Parathyroid adenoma (tissue), 2 donors: ENCODE data around the gene AP5Z1.

Experiments used
- H2AFZ ChIP-seq: fragments of 300-600 bp; sonication (generic); one replicate; pipeline ENCODE4 v1.7.0; 2017; ENCODE audit warnings: antibody characterized with exemption, mild to moderate bottlenecking
- H3K27ac ChIP-seq: fragments of 300-600 bp; sonication (generic); one replicate; pipeline ENCODE4 v1.7.0; 2017
- H3K27me3 ChIP-seq: fragments of 300-600 bp; sonication (generic); one replicate; pipeline ENCODE4 v1.7.0; 2017; ENCODE audit warnings: low read length; ENCODE audit not compliant: control insufficient read depth, insufficient read depth
- H3K36me3 ChIP-seq: fragments of 300-600 bp; sonication (generic); one replicate; pipeline ENCODE4 v1.7.0; 2017; ENCODE audit warnings: low read length; ENCODE audit not compliant: control insufficient read depth, insufficient read depth
- H3K4me1 ChIP-seq: fragments of 300-600 bp; sonication (generic); one replicate; pipeline ENCODE4 v1.7.0; 2017; ENCODE audit warnings: control low read depth
- H3K4me2 ChIP-seq: fragments of 300-600 bp; sonication (generic); one replicate; pipeline ENCODE4 v1.7.0; 2017; ENCODE audit warnings: low read length
- H3K4me3 ChIP-seq: fragments of 300-600 bp; sonication (generic); one replicate; pipeline ENCODE4 v1.7.0; 2017; ENCODE audit warnings: low read depth, low read length
- H3K79me2 ChIP-seq: fragments of 300-600 bp; sonication (generic); one replicate; pipeline ENCODE4 v1.7.0; 2017; ENCODE audit warnings: control low read depth
- H3K9ac ChIP-seq: fragments of 300-600 bp; sonication (generic); one replicate; pipeline ENCODE4 v1.7.0; 2017; ENCODE audit warnings: mild to moderate bottlenecking
- H3K9me3 ChIP-seq: fragments of 300-600 bp; sonication (generic); one replicate; pipeline ENCODE4 v1.7.0; 2017; ENCODE audit warnings: low read length; ENCODE audit not compliant: control insufficient read depth
- TF ChIP-seq, protein P1 (sequence below): fragments of 300-600 bp; sonication (generic); IDR thresholded peaks from one replicate; pipeline ENCODE4 v1.7.0; 2017; ENCODE audit warnings: antibody characterized with exemption, mild to moderate bottlenecking
- donor health status: primary hyperparathyroidism.

AP5Z1 gene

DNA sequence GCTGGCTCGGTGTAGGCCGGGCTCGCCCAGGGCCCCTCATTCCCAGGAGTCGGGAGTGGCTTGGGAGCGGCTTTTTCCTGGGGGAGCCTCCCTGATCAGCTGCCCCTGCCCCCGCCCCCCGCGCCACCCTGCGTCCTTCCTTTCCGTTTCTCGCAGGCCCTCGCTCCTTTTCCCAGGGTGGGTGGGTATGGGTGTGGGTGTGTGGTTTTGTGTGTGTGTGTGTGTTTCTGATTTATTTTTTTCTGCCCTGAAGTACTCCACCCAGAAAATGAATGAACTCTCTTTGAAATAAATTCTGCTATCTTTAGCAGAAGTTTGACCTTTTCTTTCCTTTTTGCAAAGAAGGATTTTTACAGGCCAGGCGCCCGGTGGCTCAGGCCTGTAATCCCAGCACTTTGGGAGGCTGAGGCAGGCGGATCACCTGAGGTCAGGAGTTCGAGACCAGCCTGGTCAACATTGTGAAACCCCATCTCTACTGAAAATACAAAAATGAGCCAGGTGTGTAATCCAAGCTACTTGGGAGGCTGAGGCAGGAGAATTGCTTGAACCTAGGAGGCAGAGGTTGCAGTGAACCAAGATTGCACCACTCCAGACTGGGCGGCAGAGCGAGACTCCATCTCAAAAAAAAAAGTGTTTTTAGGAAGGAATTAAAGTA, 30.0 kb upstream of the AP5Z1 start:
- Histone ChIP-seq H3K4me3 (peak overlapping the region; percentile 17), H3K36me3 (no peaks in the 10 kb centered on the region), H3K9ac (no peak overlapping the region), H3K79me2 (peaks cover 37% of the 10 kb centered on the region), H3K27me3 (no peaks in the 10 kb centered on the region), H2AFZ (peak overlapping the region; percentile 35), H3K9me3 (no peaks in the 10 kb centered on the region), H3K4me1 (peaks cover 5% of the 10 kb centered on the region), H3K27ac (peak overlapping the region; percentile 85), H3K4me2 (peak overlapping the region; percentile 59)
- TF ChIP-seq, protein P1, sequence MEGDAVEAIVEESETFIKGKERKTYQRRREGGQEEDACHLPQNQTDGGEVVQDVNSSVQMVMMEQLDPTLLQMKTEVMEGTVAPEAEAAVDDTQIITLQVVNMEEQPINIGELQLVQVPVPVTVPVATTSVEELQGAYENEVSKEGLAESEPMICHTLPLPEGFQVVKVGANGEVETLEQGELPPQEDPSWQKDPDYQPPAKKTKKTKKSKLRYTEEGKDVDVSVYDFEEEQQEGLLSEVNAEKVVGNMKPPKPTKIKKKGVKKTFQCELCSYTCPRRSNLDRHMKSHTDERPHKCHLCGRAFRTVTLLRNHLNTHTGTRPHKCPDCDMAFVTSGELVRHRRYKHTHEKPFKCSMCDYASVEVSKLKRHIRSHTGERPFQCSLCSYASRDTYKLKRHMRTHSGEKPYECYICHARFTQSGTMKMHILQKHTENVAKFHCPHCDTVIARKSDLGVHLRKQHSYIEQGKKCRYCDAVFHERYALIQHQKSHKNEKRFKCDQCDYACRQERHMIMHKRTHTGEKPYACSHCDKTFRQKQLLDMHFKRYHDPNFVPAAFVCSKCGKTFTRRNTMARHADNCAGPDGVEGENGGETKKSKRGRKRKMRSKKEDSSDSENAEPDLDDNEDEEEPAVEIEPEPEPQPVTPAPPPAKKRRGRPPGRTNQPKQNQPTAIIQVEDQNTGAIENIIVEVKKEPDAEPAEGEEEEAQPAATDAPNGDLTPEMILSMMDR: no peak

DNA sequence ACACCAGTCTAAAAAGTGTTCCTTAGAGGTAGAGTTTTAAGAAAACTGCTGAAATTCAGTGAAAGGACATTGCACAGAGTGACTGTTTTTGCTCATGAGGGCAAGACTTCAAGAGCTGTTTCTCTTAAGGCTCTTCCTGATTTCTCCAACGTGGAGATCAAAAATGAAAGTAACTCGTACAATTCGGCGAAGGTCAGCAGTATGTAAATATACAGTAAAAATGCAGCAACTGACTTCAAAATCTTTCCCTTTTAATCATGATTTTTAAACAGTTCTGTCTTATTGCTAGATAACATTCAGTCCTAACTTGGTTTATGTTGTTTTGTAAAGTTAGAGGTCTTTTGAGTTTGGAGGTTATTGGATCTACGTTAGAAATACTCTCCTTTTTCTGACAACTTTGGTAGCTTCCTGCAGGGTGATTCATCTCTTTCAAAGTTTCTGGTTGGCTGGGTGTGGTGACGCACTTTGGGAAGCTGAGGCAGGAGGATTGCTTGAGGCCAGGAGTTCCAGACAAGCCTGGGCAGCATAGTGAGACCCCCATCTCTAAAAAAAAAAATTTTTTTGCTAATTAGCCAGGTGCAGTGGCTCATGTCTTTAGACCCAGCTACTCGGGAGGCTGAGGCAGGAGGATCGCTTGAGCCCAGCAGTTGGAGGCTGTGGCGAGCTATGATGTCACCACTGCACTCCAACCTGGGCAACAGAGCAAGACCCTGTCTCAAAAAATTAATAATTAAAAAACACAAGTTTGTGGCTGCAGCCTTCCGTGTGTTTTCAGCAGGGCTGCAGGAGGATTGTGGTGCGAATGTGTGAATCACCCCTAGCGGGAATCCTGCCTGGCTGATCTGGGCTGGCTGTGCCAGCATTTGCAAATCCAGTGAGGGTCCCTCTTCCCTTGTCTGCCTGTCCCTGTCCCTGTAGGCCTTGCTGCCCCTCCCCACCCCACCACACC, 29.2 kb upstream of the AP5Z1 start:
- peak overlapping the region; percentile 85 for H3K27ac ChIP-seq
- H3K36me3 ChIP-seq: no peaks in the 10 kb centered on the region
- no peak overlapping the region for H3K9ac ChIP-seq
- peaks cover 35% of the 10 kb centered on the region for H3K79me2 ChIP-seq
- H3K4me1 ChIP-seq: peaks cover 5% of the 10 kb centered on the region
- TF ChIP-seq, protein P1: no peak
- H3K4me3 ChIP-seq: peak overlapping the region; percentile 17
- no peaks in the 10 kb centered on the region for H3K27me3 ChIP-seq
- H3K4me2 ChIP-seq: peak overlapping the region; percentile 10
- H2AFZ ChIP-seq: no peak overlapping the region
- no peaks in the 10 kb centered on the region for H3K9me3 ChIP-seq

DNA sequence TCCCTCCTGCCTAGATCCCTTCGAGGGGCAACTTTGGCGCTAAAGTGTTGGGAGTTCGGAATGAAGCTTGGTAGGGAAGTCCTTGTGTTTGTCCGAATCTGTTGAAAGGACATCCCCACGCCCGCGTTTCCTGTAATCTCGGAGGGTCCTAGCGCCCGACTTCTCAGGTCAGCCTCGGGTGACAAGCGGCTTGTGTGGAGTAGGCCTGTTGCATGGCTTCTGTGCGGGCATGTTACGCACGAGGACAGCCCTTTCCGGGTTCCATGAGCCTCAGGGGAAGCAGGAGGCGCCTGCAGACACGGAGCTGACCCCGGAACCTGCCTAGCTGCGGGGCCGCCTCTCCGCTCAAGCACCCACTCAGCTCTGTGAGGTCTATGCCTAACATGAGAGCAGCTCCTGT, 28.4 kb upstream of the AP5Z1 start:
- Histone ChIP-seq H3K9me3 (no peaks in the 10 kb centered on the region), H3K4me2 (no peak overlapping the region), H3K27ac (peak overlapping the region; percentile 85), H3K9ac (no peak overlapping the region), H2AFZ (no peak overlapping the region), H3K4me1 (peaks cover 5% of the 10 kb centered on the region), H3K79me2 (peaks cover 36% of the 10 kb centered on the region), H3K4me3 (no peak overlapping the region), H3K36me3 (no peaks in the 10 kb centered on the region), H3K27me3 (no peaks in the 10 kb centered on the region)
- TF ChIP-seq, protein P1: no peak

DNA sequence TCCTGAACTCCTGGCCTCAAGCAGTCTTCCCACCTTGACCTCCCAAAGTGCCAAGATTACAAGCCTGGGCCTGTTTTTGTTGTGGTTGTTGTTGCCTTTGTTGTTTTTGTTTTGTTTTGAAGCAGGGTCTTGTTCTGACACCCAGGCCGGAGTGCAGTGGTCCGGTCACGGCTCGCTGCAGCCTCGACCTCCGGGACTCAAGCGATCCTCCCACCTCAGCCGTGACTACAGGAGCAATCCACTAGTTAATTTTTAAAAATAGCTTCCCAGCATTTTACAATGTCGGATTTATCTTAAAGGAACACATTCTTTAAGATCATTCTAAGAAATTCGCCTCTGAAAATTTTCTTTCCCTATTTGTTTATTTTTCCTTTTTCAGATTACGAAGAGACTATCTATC, 27.7 kb upstream of the AP5Z1 start:
- Histone ChIP-seq H3K9ac (no peak overlapping the region), H3K9me3 (no peaks in the 10 kb centered on the region), H2AFZ (no peak overlapping the region), H3K27ac (no peak overlapping the region), H3K4me1 (peaks cover 5% of the 10 kb centered on the region), H3K4me2 (no peak overlapping the region), H3K27me3 (no peaks in the 10 kb centered on the region), H3K4me3 (no peak overlapping the region), H3K36me3 (no peaks in the 10 kb centered on the region), H3K79me2 (peaks cover 38% of the 10 kb centered on the region)
- TF ChIP-seq, protein P1: no peak
